GM23338 (cell line): ENCODE results near the gene ORC3. TPM values are rescaled to one million over a fixed set of nuclear protein-coding genes. Genes with fewer than 3 reads are reported as not detected.

Source experiments
- ATAC-seq: fragments of 200-7000 bp; cut with Tn5 transposase; 3 replicates; pipeline ENCODE4 v1.9.1; 2020
- DNase-seq: peaks from one replicate; pipeline ENCODE4 v3.0.0-alpha.2; 2015; ENCODE audit warnings: low spot score
- H2AFZ ChIP-seq: fragments of 200-600 bp; sonication (generic); 2 replicates; pipeline ENCODE4 v1.8.0; 2016; ENCODE audit warnings: antibody characterized with exemption, mild to moderate bottlenecking, moderate library complexity
- H3F3A ChIP-seq: fragments of 200-600 bp; sonication (generic); replicated peaks from 2 replicates; pipeline ENCODE4 v1.8.0; 2017; ENCODE audit warnings: antibody characterized with exemption, mixed run types, low read depth
- H3K27ac ChIP-seq: fragments of 200-600 bp; sonication (generic); 2 replicates; pipeline ENCODE4 v1.6.1; 2016; ENCODE audit warnings: low read depth
- H3K27me3 ChIP-seq: fragments of 200-600 bp; sonication (generic); 2 replicates; pipeline ENCODE4 v1.8.0; 2016; ENCODE audit warnings: mild to moderate bottlenecking, mixed run types, moderate library complexity; ENCODE audit not compliant: insufficient read depth
- H3K36me3 ChIP-seq: fragments of 200-600 bp; sonication (generic); 2 replicates; pipeline ENCODE4 v1.8.0; 2016; ENCODE audit warnings: mild to moderate bottlenecking; ENCODE audit not compliant: insufficient read depth
- H3K4me1 ChIP-seq: fragments of 200-600 bp; sonication (generic); 2 replicates; pipeline ENCODE4 v1.8.0; 2016; ENCODE audit warnings: mild to moderate bottlenecking, moderate library complexity; ENCODE audit not compliant: insufficient read depth
- H3K4me2 ChIP-seq: fragments of 200-600 bp; sonication (generic); 2 replicates; pipeline ENCODE4 v1.7.1; 2017; ENCODE audit warnings: mixed run types
- H3K4me3 ChIP-seq: fragments of 200-600 bp; sonication (generic); 2 replicates; pipeline ENCODE4 v1.6.1; 2016; ENCODE audit warnings: mixed run types
- H3K79me2 ChIP-seq: fragments of 200-600 bp; sonication (generic); replicated peaks from 2 replicates; pipeline ENCODE4 v1.8.0; 2017; ENCODE audit warnings: mild to moderate bottlenecking; ENCODE audit not compliant: insufficient read depth
- H3K9me2 ChIP-seq: fragments of 200-600 bp; sonication (generic); 2 replicates; pipeline ENCODE4 v1.8.0; 2017; ENCODE audit not compliant: insufficient read depth
- H4K20me1 ChIP-seq: fragments of 200-600 bp; sonication (generic); replicated peaks from 2 replicates; pipeline ENCODE4 v1.8.0; 2017; ENCODE audit warnings: mild to moderate bottlenecking; ENCODE audit not compliant: insufficient read depth
- H3K27ac Mint-ChIP-seq: 2 replicates; pipeline ENCODE4 v1.8.0; 2020; ENCODE audit warnings: inconsistent platforms, mild to moderate bottlenecking, moderate library complexity, mixed read lengths
- H3K27me3 Mint-ChIP-seq: 3 replicates; pipeline ENCODE4 v1.8.0; 2022; ENCODE audit warnings: low read depth, mild to moderate bottlenecking, moderate library complexity, mixed read lengths, inconsistent platforms; ENCODE audit not compliant: insufficient read depth, poor library complexity
- H3K36me3 Mint-ChIP-seq: 3 replicates; pipeline ENCODE4 v1.8.0; 2021; ENCODE audit warnings: low read depth, mild to moderate bottlenecking, inconsistent platforms, moderate library complexity, mixed read lengths
- H3K4me1 Mint-ChIP-seq: 3 replicates; pipeline ENCODE4 v1.8.0; 2020; ENCODE audit warnings: mild to moderate bottlenecking, inconsistent platforms, mixed read lengths
- H3K4me3 Mint-ChIP-seq: 3 replicates; pipeline ENCODE4 v1.8.0; 2021; ENCODE audit warnings: moderate library complexity, mild to moderate bottlenecking, inconsistent platforms, mixed read lengths
- H3K9me3 Mint-ChIP-seq: 3 replicates; pipeline ENCODE4 v1.8.0; 2020; ENCODE audit warnings: moderate library complexity, mild to moderate bottlenecking, inconsistent platforms, mixed read lengths
- CREB1 ChIP-seq: fragments of 250-450 bp; sonication (Bioruptor Pico); IDR thresholded peaks from 2 replicates; pipeline ENCODE4 v1.5.0; 2020; ENCODE audit warnings: low read depth, mild to moderate bottlenecking, moderate library complexity
- ETS1 ChIP-seq: IDR thresholded peaks from 2 replicates; pipeline ENCODE4 v1.6.1; 2016; ENCODE audit warnings: antibody characterized with exemption
- EZH2 ChIP-seq: fragments of 200-600 bp; sonication (generic); IDR thresholded peaks from one replicate; pipeline ENCODE4 v1.8.0; 2017; ENCODE audit warnings: antibody characterized with exemption, mild to moderate bottlenecking, low read depth; ENCODE audit not compliant: unreplicated experiment
- EZH2phosphoT487 ChIP-seq: fragments of 200-600 bp; sonication (generic); IDR thresholded peaks from one replicate; pipeline ENCODE4 v1.8.1; 2018; ENCODE audit warnings: antibody characterized with exemption; ENCODE audit not compliant: unreplicated experiment
- JUNB ChIP-seq: IDR thresholded peaks from one replicate; pipeline ENCODE4 v1.6.1; 2016; ENCODE audit warnings: antibody characterized with exemption; ENCODE audit not compliant: unreplicated experiment
- NANOG ChIP-seq: IDR thresholded peaks from 2 replicates; pipeline ENCODE4 v1.6.1; 2016; ENCODE audit warnings: antibody characterized with exemption, borderline replicate concordance
- POLR2AphosphoS5 ChIP-seq: IDR thresholded peaks from 2 replicates; pipeline ENCODE4 v1.6.1; 2016; ENCODE audit warnings: antibody characterized with exemption, low read depth
- STAT1 ChIP-seq: IDR thresholded peaks from one replicate; pipeline ENCODE4 v1.6.1; 2016; ENCODE audit warnings: antibody characterized with exemption; ENCODE audit not compliant: unreplicated experiment
- ZNF114 ChIP-seq: fragments of 250-450 bp; sonication (Bioruptor Pico); IDR thresholded peaks from 2 replicates; pipeline ENCODE4 v1.5.0; 2020; ENCODE audit warnings: mild to moderate bottlenecking, moderate library complexity
- ZNF331 ChIP-seq: fragments of 250-450 bp; sonication (Bioruptor Pico); IDR thresholded peaks from 2 replicates; pipeline ENCODE4 v1.5.0; 2020; ENCODE audit warnings: low read depth, mild to moderate bottlenecking, moderate library complexity
- ZNF462 ChIP-seq: fragments of 250-450 bp; sonication (Bioruptor Pico); IDR thresholded peaks from 2 replicates; pipeline ENCODE4 v1.5.0; 2020; ENCODE audit warnings: mild to moderate bottlenecking, moderate library complexity
- polyA plus RNA-seq: library from polyadenylated mRNA; unstranded; fragments of >200 nt; fragmentation: Nextera tagmentation; extraction: Ambion mirVana; gene quantifications from 2 replicates; pipeline ENCODE4 v1.2.1, GENCODE V29; 2016
- total RNA-seq: library from RNA; depleted of rRNA; stranded (reverse); fragments of >200 nt; shearing (Covaris generic); gene quantifications from 2 replicates; pipeline ENCODE4 v1.2.3, GENCODE V29; 2014
- TF ChIP-seq, protein P1 (sequence below): IDR thresholded peaks from one replicate; pipeline ENCODE4 v1.6.1; 2018; ENCODE audit warnings: antibody characterized with exemption; ENCODE audit not compliant: unreplicated experiment
- TF ChIP-seq, protein P2 (sequence below), 2 experiments: fragments of 200-600 bp in 1 of 2; sonication (generic) in 1 of 2; conservative IDR thresholded peaks; 2 replicates each; pipeline versions ENCODE4 v1.5.1 to v1.6.1; 2016 to 2017; ENCODE audit warnings: antibody characterized with exemption in 2 of 2, low read depth in 2 of 2, mild to moderate bottlenecking in 2 of 2, moderate library complexity in 1 of 2

The ORC3 gene
- total and polyA plus RNA-seq, 2 experiments from 2014 or later: 53.1 to 78.4 TPM

- Histone ChIP-seq H3K4me3 (peak overlapping the region; percentile 85), H3F3A (no peaks in the 10 kb centered on the region; the same call in 1 of the 2 replicates), H4K20me1 (peaks cover 25% of the 10 kb centered on the region), H3K27me3 (no peaks in the 10 kb centered on the region), H3K36me3 (no peaks in the 10 kb centered on the region), H3K4me2 (peak overlapping the region; percentile 89), H3K9me2 (no peaks in the 10 kb centered on the region), H2AFZ (no peak overlapping the region), H3K79me2 (peaks cover 57% of the 10 kb centered on the region), H3K4me1 (peaks cover 15% of the 10 kb centered on the region), H3K27ac (peak overlapping the region; percentile 35; the same call in 1 of the 2 replicates)
- H3K27me3 Mint-ChIP-seq: peaks cover 9% of the 10 kb centered on the region
- H3K9me3 Mint-ChIP-seq: peaks cover 6% of the 10 kb centered on the region
- no peak for DNase-seq
- H3K4me1 Mint-ChIP-seq: peaks cover 8% of the 10 kb centered on the region; the same call in 2 of the 3 replicates
- ATAC-seq: peak; percentile 8
- TF ChIP-seq NANOG: no peak
- no peak for TF ChIP-seq ZNF462 (CRISPR knock-in tag)
- TF ChIP-seq EZH2phosphoT487: no peak
- TF ChIP-seq, protein P1, sequence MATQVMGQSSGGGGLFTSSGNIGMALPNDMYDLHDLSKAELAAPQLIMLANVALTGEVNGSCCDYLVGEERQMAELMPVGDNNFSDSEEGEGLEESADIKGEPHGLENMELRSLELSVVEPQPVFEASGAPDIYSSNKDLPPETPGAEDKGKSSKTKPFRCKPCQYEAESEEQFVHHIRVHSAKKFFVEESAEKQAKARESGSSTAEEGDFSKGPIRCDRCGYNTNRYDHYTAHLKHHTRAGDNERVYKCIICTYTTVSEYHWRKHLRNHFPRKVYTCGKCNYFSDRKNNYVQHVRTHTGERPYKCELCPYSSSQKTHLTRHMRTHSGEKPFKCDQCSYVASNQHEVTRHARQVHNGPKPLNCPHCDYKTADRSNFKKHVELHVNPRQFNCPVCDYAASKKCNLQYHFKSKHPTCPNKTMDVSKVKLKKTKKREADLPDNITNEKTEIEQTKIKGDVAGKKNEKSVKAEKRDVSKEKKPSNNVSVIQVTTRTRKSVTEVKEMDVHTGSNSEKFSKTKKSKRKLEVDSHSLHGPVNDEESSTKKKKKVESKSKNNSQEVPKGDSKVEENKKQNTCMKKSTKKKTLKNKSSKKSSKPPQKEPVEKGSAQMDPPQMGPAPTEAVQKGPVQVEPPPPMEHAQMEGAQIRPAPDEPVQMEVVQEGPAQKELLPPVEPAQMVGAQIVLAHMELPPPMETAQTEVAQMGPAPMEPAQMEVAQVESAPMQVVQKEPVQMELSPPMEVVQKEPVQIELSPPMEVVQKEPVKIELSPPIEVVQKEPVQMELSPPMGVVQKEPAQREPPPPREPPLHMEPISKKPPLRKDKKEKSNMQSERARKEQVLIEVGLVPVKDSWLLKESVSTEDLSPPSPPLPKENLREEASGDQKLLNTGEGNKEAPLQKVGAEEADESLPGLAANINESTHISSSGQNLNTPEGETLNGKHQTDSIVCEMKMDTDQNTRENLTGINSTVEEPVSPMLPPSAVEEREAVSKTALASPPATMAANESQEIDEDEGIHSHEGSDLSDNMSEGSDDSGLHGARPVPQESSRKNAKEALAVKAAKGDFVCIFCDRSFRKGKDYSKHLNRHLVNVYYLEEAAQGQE: no peak
- TF ChIP-seq STAT1: no peak
- no peak for TF ChIP-seq ETS1
- TF ChIP-seq, protein P2, sequence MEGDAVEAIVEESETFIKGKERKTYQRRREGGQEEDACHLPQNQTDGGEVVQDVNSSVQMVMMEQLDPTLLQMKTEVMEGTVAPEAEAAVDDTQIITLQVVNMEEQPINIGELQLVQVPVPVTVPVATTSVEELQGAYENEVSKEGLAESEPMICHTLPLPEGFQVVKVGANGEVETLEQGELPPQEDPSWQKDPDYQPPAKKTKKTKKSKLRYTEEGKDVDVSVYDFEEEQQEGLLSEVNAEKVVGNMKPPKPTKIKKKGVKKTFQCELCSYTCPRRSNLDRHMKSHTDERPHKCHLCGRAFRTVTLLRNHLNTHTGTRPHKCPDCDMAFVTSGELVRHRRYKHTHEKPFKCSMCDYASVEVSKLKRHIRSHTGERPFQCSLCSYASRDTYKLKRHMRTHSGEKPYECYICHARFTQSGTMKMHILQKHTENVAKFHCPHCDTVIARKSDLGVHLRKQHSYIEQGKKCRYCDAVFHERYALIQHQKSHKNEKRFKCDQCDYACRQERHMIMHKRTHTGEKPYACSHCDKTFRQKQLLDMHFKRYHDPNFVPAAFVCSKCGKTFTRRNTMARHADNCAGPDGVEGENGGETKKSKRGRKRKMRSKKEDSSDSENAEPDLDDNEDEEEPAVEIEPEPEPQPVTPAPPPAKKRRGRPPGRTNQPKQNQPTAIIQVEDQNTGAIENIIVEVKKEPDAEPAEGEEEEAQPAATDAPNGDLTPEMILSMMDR (conservative IDR thresholded peaks at IDR 0.05; ENCODE audit: low read depth in 2 of 2): no peak
- TF ChIP-seq EZH2: no peak
- TF ChIP-seq CREB1 (CRISPR knock-in tag): no peak
- no peak for TF ChIP-seq POLR2AphosphoS5
- no peak for TF ChIP-seq JUNB
- TF ChIP-seq ZNF331 (CRISPR knock-in tag): no peak
- TF ChIP-seq ZNF114: no peak
- peaks cover 18% of the 10 kb centered on the region for H3K36me3 Mint-ChIP-seq
- H3K4me3 Mint-ChIP-seq: peak overlapping the region; percentile 99
- peak overlapping the region; percentile 98 for H3K27ac Mint-ChIP-seq
Observed at GRCh38 chr6:87701344-87701675, 111.4 kb downstream of the ORC3 start.
